Neural cell (in vitro differentiated cells): ENCODE data around the gene PRKCA. TPM values are rescaled to one million over a fixed set of nuclear protein-coding genes. Genes with fewer than 3 reads are reported as not detected.

Source experiments
- H2AFZ ChIP-seq: fragments of 200-600, 300-800 bp; sonication (generic), shearing (Covaris generic); 2 replicates; pipeline ENCODE4 v1.6.0; 2014; ENCODE audit warnings: low read depth, mild to moderate bottlenecking, antibody characterized with exemption, low read length, moderate library complexity
- H3F3A ChIP-seq: fragments of 200-600 bp; shearing (Covaris generic); 2 replicates; pipeline ENCODE4 v1.6.1; 2016; ENCODE audit warnings: mild to moderate bottlenecking, moderate library complexity, mixed read lengths, antibody characterized with exemption, low read length; ENCODE audit not compliant: insufficient read depth, poor library complexity, severe bottlenecking
- H3K27ac ChIP-seq: fragments of 200-600, 300-800 bp; sonication (generic), shearing (Covaris generic); 2 replicates; pipeline ENCODE4 v1.5.1; 2014; ENCODE audit warnings: mild to moderate bottlenecking, low read length, moderate library complexity
- H3K27me3 ChIP-seq: fragments of 300-800, 200-600 bp; sonication (generic), shearing (Covaris generic); 2 replicates; pipeline ENCODE4 v1.6.0; 2014; ENCODE audit warnings: mild to moderate bottlenecking, low read depth, low read length, moderate library complexity; ENCODE audit not compliant: insufficient read depth
- H3K36me3 ChIP-seq: fragments of 300-800, 200-600 bp; sonication (generic), shearing (Covaris generic); 2 replicates; pipeline ENCODE4 v1.5.1; 2014; ENCODE audit warnings: mild to moderate bottlenecking, antibody characterized with exemption, low read length, moderate library complexity; ENCODE audit not compliant: insufficient read depth
- H3K4me2 ChIP-seq: fragments of 300-800, 200-600 bp; sonication (generic), shearing (Covaris generic); 2 replicates; pipeline ENCODE4 v1.6.0; 2014; ENCODE audit warnings: mild to moderate bottlenecking, low read length
- H3K4me3 ChIP-seq: fragments of 300-800, 200-600 bp; sonication (generic), shearing (Covaris generic); 2 replicates; pipeline ENCODE4 v1.5.1; 2014; ENCODE audit warnings: mild to moderate bottlenecking, low read length, moderate library complexity
- H3K79me2 ChIP-seq: fragments of 200-600 bp; shearing (Covaris generic); replicated peaks from 2 replicates; pipeline ENCODE4 v1.6.0; 2014; ENCODE audit warnings: mild to moderate bottlenecking, low read length, moderate library complexity; ENCODE audit not compliant: insufficient read depth
- H3K9ac ChIP-seq: fragments of 300-800, 200-600 bp; sonication (generic), shearing (Covaris generic); 2 replicates; pipeline ENCODE4 v1.6.1; 2016; ENCODE audit warnings: mild to moderate bottlenecking, low read length, mixed read lengths
- H3K9me2 ChIP-seq: fragments of 200-600 bp; shearing (Covaris generic); 2 replicates; pipeline ENCODE4 v1.6.1; 2016; ENCODE audit warnings: mild to moderate bottlenecking, low read length, mixed read lengths; ENCODE audit not compliant: insufficient read depth
- H3K9me3 ChIP-seq: fragments of 200-600, 300-800 bp; sonication (generic), shearing (Covaris generic); 2 replicates; pipeline ENCODE4 v1.6.1; 2016; ENCODE audit warnings: mild to moderate bottlenecking, mixed run types, low read length, moderate library complexity, mixed read lengths
- H4K20me1 ChIP-seq: fragments of 200-600 bp; shearing (Covaris generic); 2 replicates; pipeline ENCODE4 v1.6.1; 2016; ENCODE audit warnings: mild to moderate bottlenecking, mixed run types; ENCODE audit not compliant: insufficient read depth
- CTCF ChIP-seq: fragments of 450-650 bp; IDR thresholded peaks from 2 replicates; pipeline ENCODE4 v1.5.1; 2014; ENCODE audit warnings: antibody characterized with exemption, mild to moderate bottlenecking, moderate library complexity; ENCODE audit not compliant: poor library complexity, severe bottlenecking
- EP300 ChIP-seq: fragments of 450-650 bp; conservative IDR thresholded peaks from 2 replicates; pipeline ENCODE4 v1.6.1; 2014; ENCODE audit warnings: antibody characterized with exemption, mild to moderate bottlenecking, moderate library complexity; ENCODE audit not compliant: poor library complexity, severe bottlenecking
- EZH2 ChIP-seq: fragments of 200-600, 300-800 bp; shearing (Covaris generic), sonication (generic); IDR thresholded peaks from 2 replicates; pipeline ENCODE4 v1.6.1; 2014; ENCODE audit warnings: antibody characterized with exemption, low read length, borderline replicate concordance, mild to moderate bottlenecking; ENCODE audit not compliant: insufficient read depth, poor library complexity, severe bottlenecking
- MXI1 ChIP-seq: fragments of 450-650 bp; conservative IDR thresholded peaks from 2 replicates; pipeline ENCODE4 v1.6.1; 2014; ENCODE audit warnings: antibody characterized with exemption, mild to moderate bottlenecking; ENCODE audit not compliant: poor library complexity, severe bottlenecking
- POLR2AphosphoS5 ChIP-seq: IDR thresholded peaks from 2 replicates; pipeline ENCODE4 v1.6.1; 2012
- RAD21 ChIP-seq: fragments of 450-650 bp; conservative IDR thresholded peaks from 2 replicates; pipeline ENCODE4 v1.6.1; 2014; ENCODE audit warnings: antibody characterized with exemption, mild to moderate bottlenecking, moderate library complexity
- REST ChIP-seq: IDR thresholded peaks from 2 replicates; pipeline ENCODE4 v1.6.1; 2012; ENCODE audit warnings: borderline replicate concordance
- SMC3 ChIP-seq: fragments of 450-650 bp; conservative IDR thresholded peaks from 2 replicates; pipeline ENCODE4 v1.6.1; 2014; ENCODE audit warnings: antibody characterized with exemption, mild to moderate bottlenecking, moderate library complexity; ENCODE audit not compliant: poor library complexity
- TAF1 ChIP-seq: IDR thresholded peaks from 2 replicates; pipeline ENCODE4 v1.6.1; 2012; ENCODE audit warnings: low read depth
- polyA plus RNA-seq: library from polyadenylated mRNA; depleted of rRNA; stranded (reverse); fragments of >200 nt; gene quantifications from 2 replicates; pipeline ENCODE4 v1.2.3, GENCODE V29; 2014

PRKCA gene
- polyA plus RNA-seq, 1 donor from 2014 or later = 5.9 TPM

- Histone ChIP-seq H4K20me1 (no peaks in the 10 kb centered on the region), H3F3A (no peaks in the 10 kb centered on the region), H3K79me2 (no peaks in the 10 kb centered on the region), H3K4me2 (no peak overlapping the region), H3K4me3 (no peak overlapping the region), H3K9me2 (no peaks in the 10 kb centered on the region), H3K9me3 (no peaks in the 10 kb centered on the region), H3K27me3 (no peaks in the 10 kb centered on the region), H3K9ac (no peak overlapping the region), H3K36me3 (no peaks in the 10 kb centered on the region), H3K27ac (no peak overlapping the region), H2AFZ (no peak overlapping the region)
- no peak for TF ChIP-seq RAD21
- TF ChIP-seq SMC3 = no peak
- no peak for TF ChIP-seq REST
- no peak for TF ChIP-seq EZH2
- no peak for TF ChIP-seq MXI1
- no peak for TF ChIP-seq CTCF
- no peak for TF ChIP-seq EP300
- TF ChIP-seq POLR2AphosphoS5 = no peak
- TF ChIP-seq TAF1 = no peak
Measured at GRCh38 chr17:66540131-66540781, 237.8 kb downstream of the PRKCA start.

DNA sequence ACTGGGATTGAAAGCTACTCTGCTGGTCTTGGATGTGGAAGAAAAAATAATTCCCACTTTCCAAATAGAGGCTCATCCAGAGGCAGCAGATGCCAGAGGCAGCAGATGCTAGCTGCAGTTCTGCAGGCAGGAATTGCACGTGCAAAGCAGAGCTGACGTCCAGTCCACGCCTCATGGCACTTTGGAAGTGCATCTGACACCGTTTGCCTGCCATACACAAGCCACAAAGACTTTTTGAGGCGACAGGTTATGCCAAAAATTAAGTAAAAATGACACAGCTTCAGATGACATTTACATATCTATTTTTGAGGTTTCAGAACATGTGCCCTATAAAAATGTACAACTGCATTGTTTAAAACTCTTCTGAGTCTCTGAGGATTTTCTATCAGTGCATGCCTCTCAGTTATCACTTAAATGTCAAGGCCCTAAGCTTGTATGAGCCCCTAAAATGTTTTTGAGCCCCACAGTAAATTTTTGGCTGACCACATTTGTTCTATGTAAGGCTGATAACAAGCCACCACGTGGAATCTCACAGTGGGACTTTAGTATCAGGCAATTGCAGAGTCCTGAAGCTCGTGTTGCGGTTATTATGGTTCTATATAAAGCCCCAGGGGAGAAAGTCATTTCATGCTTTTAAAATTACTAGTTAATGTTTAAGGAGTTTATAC, 239.2 kb downstream of the PRKCA start:
- H3K27me3 ChIP-seq = no peaks in the 10 kb centered on the region
- no peak for TF ChIP-seq EP300
- no peak for TF ChIP-seq RAD21
- TF ChIP-seq TAF1 = no peak
- TF ChIP-seq REST = no peak
- TF ChIP-seq MXI1 = no peak
- no peak for TF ChIP-seq SMC3
- TF ChIP-seq EZH2 = no peak
- TF ChIP-seq POLR2AphosphoS5 = no peak
- no peak for TF ChIP-seq CTCF
- H2AFZ ChIP-seq = no peak overlapping the region
- no peak overlapping the region for H3K27ac ChIP-seq
- H3F3A ChIP-seq = no peaks in the 10 kb centered on the region
- H3K9me2 ChIP-seq = no peaks in the 10 kb centered on the region
- no peaks in the 10 kb centered on the region for H3K36me3 ChIP-seq
- no peak overlapping the region for H3K4me3 ChIP-seq
- no peak overlapping the region for H3K9ac ChIP-seq
- H3K4me2 ChIP-seq = no peak overlapping the region
- H4K20me1 ChIP-seq = no peaks in the 10 kb centered on the region
- no peaks in the 10 kb centered on the region for H3K79me2 ChIP-seq
- H3K9me3 ChIP-seq = no peaks in the 10 kb centered on the region
